Measurements from ENCODE around the gene CD40. TPM values are rescaled to one million over a fixed set of nuclear protein-coding genes. Genes with fewer than 3 reads are reported as not detected.

The CD40 gene
- total and polyA plus RNA-seq, 2 of the 8 experiments (the other 6 are each of a cell fraction or from before 2014, with no cell fraction given): 14.5 to 18.8 TPM

DNA sequence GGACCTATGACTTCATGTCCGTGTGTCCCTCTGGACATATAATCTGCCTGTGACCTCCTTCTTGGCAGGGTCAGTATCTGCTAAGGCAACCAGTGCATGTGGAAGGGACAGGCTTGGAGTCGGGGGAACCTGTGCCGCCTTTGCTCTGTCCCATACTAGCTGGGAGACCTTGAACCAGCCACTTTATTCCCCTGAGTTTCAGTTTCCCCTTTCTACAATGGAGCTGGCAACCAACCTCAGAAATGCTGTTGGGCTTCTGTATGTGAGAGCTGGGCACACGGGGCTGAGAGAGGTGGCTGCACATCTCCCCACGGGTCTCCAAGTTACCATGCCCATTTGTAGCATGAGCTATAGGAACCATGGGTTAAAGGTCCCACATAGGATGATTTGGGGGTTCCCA is 53.8 kb downstream of the CD40 start:
- H3K14ac ChIP-seq (ENCODE audit: insufficient read length): no peak overlapping the region
- POLR2A ChIA-PET (ENCODE audit: partially characterized antibody): no interaction called here
- no peak overlapping the region for H2AK5ac ChIP-seq (ENCODE audit: low read depth, low read length)
- peaks cover 0 to 2% of the 10 kb centered on the region in 2 experiments for H4K20me1 ChIP-seq (replicated peaks in 1 of 2; ENCODE audit: control insufficient read depth in 1 of 2, insufficient read depth in 2 of 2, low read length in 2 of 2)
- no peak overlapping the region for H4K8ac ChIP-seq (ENCODE audit: extremely low read depth, insufficient read depth, low read length)
- H3K9ac ChIP-seq (replicated peaks in 1 of 4; ENCODE audit: extremely low read depth in 1 of 4, low read depth in 3 of 4, low read length in 3 of 4): no peak overlapping the region
- no peak overlapping the region for H2BK20ac ChIP-seq (ENCODE audit: low read length)
- H2AFZ ChIP-seq (ENCODE audit: low read length): no peak overlapping the region
- 83% methylated on average over 5 of the region's 5 CpGs; no CpG with 5 or more reads in 1 of the 2 experiments for WGBS, 2 experiments (ENCODE audit: extremely low coverage in 1 of 2, insufficient coverage in 1 of 2, insufficient read length in 1 of 2, insufficient replicate concordance in 2 of 2, low coverage in 1 of 2, low lambda C conversion rate in 2 of 2, missing lambda C conversion rate in 1 of 2)
- FAIRE-seq: no peak
- no peaks in the 10 kb centered on the region for H3K79me2 ChIP-seq (ENCODE audit: control insufficient read depth in 1 of 2, insufficient read depth in 2 of 2, low read length in 2 of 2)
- H2BK15ac ChIP-seq (ENCODE audit: low read length): no peak overlapping the region
- H3K4ac ChIP-seq (replicated peaks; ENCODE audit: insufficient read length, low read depth, low read length): no peak overlapping the region
- peaks cover 2% of the 10 kb centered on the region; the same call in 1 of the 2 replicates for H3K23me2 ChIP-seq (ENCODE audit: low read depth, low read length)
- H4K5ac ChIP-seq (ENCODE audit: insufficient read length, low read depth, low read length): no peak overlapping the region
- no peak overlapping the region for H2BK12ac ChIP-seq (ENCODE audit: low read depth, low read length)
- H3K36me3 ChIP-seq (ENCODE audit: control insufficient read depth in 2 of 4, insufficient read depth in 4 of 4, low read length in 3 of 4): no peaks in the 10 kb centered on the region
- CTCF ChIA-PET (ENCODE audit: partially characterized antibody): interaction anchor here (1.0 to 18.5 kb wide), 8 partner anchors 17 to 177 kb away, joined by 3 to 233 read pairs (median 5); no protein-coding TSS in a partner anchor
- no peak for TF ChIP-seq FOSL1 (IDR thresholded peaks at IDR 0.05; ENCODE audit: insufficient read depth, low read depth, low read length)
- TF ChIP-seq TAF7 (optimal IDR thresholded peaks at IDR 0.05; ENCODE audit: borderline replicate concordance, low read depth, low read length): no peak
- no peak for TF ChIP-seq TAF1 (IDR thresholded peaks at IDR 0.05; ENCODE audit: low read depth, low read length)
- no peak for TF ChIP-seq HDAC6 (IDR thresholded peaks at IDR 0.05; ENCODE audit: low read depth, low read length)
- TF ChIP-seq ASH2L (IDR thresholded peaks at IDR 0.05; ENCODE audit: low read length): no peak
- no peak for TF ChIP-seq RNF2 (IDR thresholded peaks at IDR 0.05; ENCODE audit: borderline replicate concordance, low read depth, low read length, missing control alignments, poor library complexity, severe bottlenecking)
- no peak for TF ChIP-seq SRF (IDR thresholded peaks at IDR 0.05; ENCODE audit: low read depth, low read length)
- no peak for TF ChIP-seq EP300 (IDR thresholded peaks at IDR 0.05; ENCODE audit: borderline replicate concordance in 1 of 2, low read depth in 2 of 2, low read length in 2 of 2)
- H3K23ac ChIP-seq (ENCODE audit: insufficient read length): no peak overlapping the region
- no peak overlapping the region for H3K4me3 ChIP-seq (ENCODE audit: extremely low read depth in 1 of 4, insufficient read depth in 2 of 4, low read depth in 3 of 4, low read length in 4 of 4)
- H3K18ac ChIP-seq (ENCODE audit: extremely low read depth, low read length): no peak overlapping the region
- H3K4me2 ChIP-seq (ENCODE audit: insufficient read depth in 1 of 2, low read depth in 2 of 2, low read length in 2 of 2): no peak overlapping the region
- no peaks in the 10 kb centered on the region; a peak in 1 of 7 replicates for H3K4me1 ChIP-seq (replicated peaks in 1 of 4; ENCODE audit: control insufficient read depth in 3 of 4, insufficient read depth in 4 of 4, low read length in 3 of 4)
- H3K27ac ChIP-seq (ENCODE audit: low read depth, low read length): no peak overlapping the region
- no peaks in the 10 kb centered on the region for H3K79me1 ChIP-seq (ENCODE audit: low read depth, low read length)
- DNase-seq (ENCODE audit: low read depth in 1 of 2, low spot score in 2 of 2): no peak
- peaks cover 8 to 33% (median 32%) of the 10 kb centered on the region in 4 experiments for H3K27me3 ChIP-seq (replicated peaks in 1 of 4; ENCODE audit: control insufficient read depth in 3 of 4, extremely low read depth in 1 of 4, insufficient read depth in 3 of 4, low read length in 3 of 4)
- H4K91ac ChIP-seq (replicated peaks; ENCODE audit: insufficient read length, low read length): no peak overlapping the region
- no peak overlapping the region for H3K56ac ChIP-seq (replicated peaks; ENCODE audit: insufficient read length, low read depth, low read length)
- no peak overlapping the region for H2BK5ac ChIP-seq (ENCODE audit: low read depth, low read length)
- no peaks in the 10 kb centered on the region for H3K9me3 ChIP-seq (ENCODE audit: insufficient read depth in 2 of 2, low read depth in 1 of 2, low read length in 1 of 2)
- H2BK120ac ChIP-seq (replicated peaks; ENCODE audit: low read depth, low read length): no peak overlapping the region

Measured in H1 (cell line).